HG03103 (cell line): ENCODE measurements around the gene RD3L.

ENCODE experiments used
- ATAC-seq: cut with Tn5 transposase; IDR thresholded peaks from one replicate; pipeline ENCODE4 v1.9.1; 2021; ENCODE audit warnings: low read depth; ENCODE audit not compliant: unreplicated experiment

RD3L gene

GRCh38 chr14:103897075-103897947 lies 45.0 kb downstream of the RD3L start:
- ATAC-seq, result no peak

- ATAC-seq, result no peak
Observed at GRCh38 chr14:103896578-103896977, 45.8 kb downstream of the RD3L start.

DNA sequence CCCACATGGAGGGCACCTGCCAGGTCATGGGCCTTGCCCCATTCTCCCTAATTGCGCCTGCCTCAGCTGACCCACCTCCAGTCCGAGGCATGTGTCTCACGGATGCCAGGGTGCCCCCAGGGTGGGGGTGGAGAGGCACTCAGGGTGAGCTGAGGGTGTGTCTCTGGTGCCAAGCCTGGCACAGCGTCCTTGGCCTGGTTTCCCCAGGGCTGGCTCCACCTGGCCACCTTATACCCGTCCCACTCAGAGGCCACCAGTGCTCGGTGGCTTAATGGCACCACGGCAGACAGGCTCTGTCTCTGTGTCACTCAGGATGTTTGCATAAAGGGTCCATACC lies 47.6 kb downstream of the RD3L start:
- ATAC-seq, result no peak

GRCh38 chr14:103894034-103894722 lies 48.2 kb downstream of the RD3L start:
- ATAC-seq, result no peak

DNA sequence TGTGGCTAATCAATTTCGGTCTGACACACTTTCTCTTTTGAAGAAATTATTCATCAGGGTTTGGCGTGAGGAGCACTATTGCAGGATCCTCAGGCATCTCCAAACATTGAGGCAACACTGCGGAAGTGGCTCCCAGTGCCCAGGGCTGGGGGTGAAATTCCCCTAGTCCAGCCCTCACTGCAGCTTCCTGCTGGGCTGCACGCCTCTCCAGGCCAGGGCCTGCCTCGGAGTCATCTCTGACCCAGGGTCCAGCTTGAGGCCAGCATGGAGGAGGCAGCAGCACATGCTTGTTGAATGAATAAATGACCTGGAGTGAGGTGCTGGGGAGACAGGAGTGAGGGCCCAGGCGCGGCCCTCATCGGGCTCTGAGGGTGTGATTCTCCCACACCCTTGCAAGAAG lies 50.1 kb downstream of the RD3L start:
- ATAC-seq, result no peak

DNA sequence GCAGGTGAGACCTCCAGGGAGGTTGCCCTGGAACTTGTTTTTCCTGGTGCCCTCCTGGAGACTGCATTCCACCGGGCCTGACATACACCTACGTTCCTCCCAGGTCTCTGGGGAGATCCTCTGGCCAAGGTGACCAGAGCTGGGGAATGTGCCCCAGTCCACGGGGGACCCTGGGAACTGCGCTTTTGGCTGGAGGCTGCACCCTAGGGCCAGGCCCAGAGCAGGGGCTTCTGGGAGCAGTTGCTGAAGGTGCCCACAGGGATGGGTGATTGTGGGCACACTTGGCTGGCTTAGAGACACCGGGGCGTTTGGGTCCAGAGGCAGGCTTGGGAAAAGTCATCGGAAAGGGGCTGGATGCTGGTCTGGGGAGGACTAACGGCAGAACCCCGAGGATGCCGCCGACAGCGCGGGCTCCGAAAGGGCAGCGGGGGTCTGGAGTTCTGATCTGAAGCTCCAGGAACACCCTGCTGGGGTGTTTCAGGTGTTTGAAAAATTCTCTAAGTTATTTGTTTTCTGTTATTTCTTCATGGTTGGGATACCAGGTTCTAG lies 50.6 kb downstream of the RD3L start:
- no peak for ATAC-seq

- ATAC-seq, result no peak
Observed at GRCh38 chr14:103890821-103891666, 51.3 kb downstream of the RD3L start.
